Naive B cell (primary cell): ENCODE results near the gene NUP54. TPM values are rescaled to one million over a fixed set of nuclear protein-coding genes. Genes with fewer than 3 reads are reported as not detected.

Experiments used
- ATAC-seq, 2 donors: fragments of 150-1000 bp; cut with Tn5 transposase; 2 replicates each; pipeline ENCODE4 v1.10.0; 2021; ENCODE audit warnings: low read depth in 2 of 2, mild to moderate bottlenecking in 2 of 2, moderate library complexity in 2 of 2
- DNase-seq: peaks from one replicate; pipeline ENCODE4 v3.0.0; 2022
- H3K27ac Mint-ChIP-seq, 6 donors: one replicate each; pipeline ENCODE4 v1.8.0; 2020 to 2022; ENCODE audit warnings: mild to moderate bottlenecking in 6 of 6, mixed read lengths in 6 of 6, moderate library complexity in 5 of 6, inconsistent platforms in 2 of 6
- H3K27me3 Mint-ChIP-seq, 3 donors: one replicate each; pipeline ENCODE4 v1.8.0; 2021 to 2022; ENCODE audit warnings: mixed read lengths in 3 of 3, mild to moderate bottlenecking in 1 of 3
- H3K36me3 Mint-ChIP-seq, 2 donors: one replicate each; pipeline ENCODE4 v1.8.0; 2020 to 2022; ENCODE audit warnings: mixed read lengths in 2 of 2, inconsistent platforms in 1 of 2, mild to moderate bottlenecking in 1 of 2
- H3K4me1 Mint-ChIP-seq, 3 donors: one replicate each; pipeline ENCODE4 v1.8.0; 2020 to 2022; ENCODE audit warnings: mixed read lengths in 3 of 3, inconsistent platforms in 1 of 3, mild to moderate bottlenecking in 1 of 3, moderate library complexity in 1 of 3
- H3K4me3 Mint-ChIP-seq, 8 donors: one replicate each; pipeline ENCODE4 v1.8.0; 2020 to 2022; ENCODE audit warnings: mild to moderate bottlenecking in 8 of 8, mixed read lengths in 8 of 8, moderate library complexity in 8 of 8, inconsistent platforms in 2 of 8
- H3K9me3 Mint-ChIP-seq, 7 donors: one replicate each; pipeline ENCODE4 v1.8.0; 2020 to 2022; ENCODE audit warnings: mixed read lengths in 7 of 7, mild to moderate bottlenecking in 5 of 7, inconsistent platforms in 2 of 7, moderate library complexity in 1 of 7
- polyA plus RNA-seq, 6 donors: library from polyadenylated mRNA; unstranded; fragments of 300-500 nt; fragmentation: Illumina TruSeq; gene quantifications; one replicate each; pipeline ENCODE4 v1.2.3, GENCODE V29; 2021; ENCODE audit warnings: low read depth in 6 of 6

NUP54 gene
- 10 to 100 TPM; 23.9 to 43.5 (median 37.3) TPM for polyA plus RNA-seq

DNA sequence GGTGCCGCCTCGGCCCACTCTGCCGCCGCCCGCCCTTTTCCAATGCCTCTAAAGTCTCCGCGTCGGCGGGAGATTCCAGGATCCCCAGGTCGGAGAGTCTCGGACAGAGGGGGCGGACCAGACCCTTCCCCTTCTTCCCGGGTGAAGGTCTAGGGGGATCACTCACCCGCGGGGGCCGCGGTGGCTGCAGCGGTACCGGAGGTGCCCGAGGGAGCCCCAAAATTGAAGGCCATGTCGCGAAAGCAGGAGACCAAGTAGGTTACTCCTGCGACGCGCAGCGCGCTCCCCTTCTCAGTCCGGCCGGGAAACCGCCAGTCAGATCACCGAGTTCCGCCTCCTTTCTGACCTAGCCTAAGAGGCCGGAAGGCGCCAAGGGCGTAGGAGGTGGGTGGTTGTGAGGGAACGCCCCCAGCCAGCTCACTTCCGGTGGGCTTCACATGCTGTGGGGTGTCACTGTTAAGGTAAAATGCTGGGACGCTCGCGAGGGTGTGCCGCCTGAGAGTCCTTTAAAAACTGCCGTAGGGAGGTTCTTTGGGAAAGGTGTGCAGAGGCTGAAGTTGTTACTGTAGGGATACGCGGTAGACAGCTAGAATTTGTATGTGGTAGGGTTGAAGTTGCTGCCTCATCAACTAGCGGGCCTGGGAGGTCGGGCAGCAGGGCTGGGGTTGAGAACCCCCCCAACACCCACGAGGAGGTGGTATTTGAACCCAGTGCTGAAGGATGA lies at the start of gene NUP54:
NUP54 (minus strand) TSS at position 256 of the 724 bp plus-strand sequence; CDS start at position 233, 23 bp downstream.
- Mint-ChIP-seq H3K36me3 (no peaks in the 10 kb centered on the region), H3K9me3 (no peaks in the 10 kb centered on the region), H3K4me1 (peaks cover 6 to 41% (median 20%) of the 10 kb centered on the region in 3 donors), H3K27me3 (no peaks in the 10 kb centered on the region), H3K27ac (peak within 1 kb of the TSS; percentile 93 to 99 (median 96)), H3K4me3 (peak within 1 kb of the TSS; percentile 91 to 100 (median 99))
- ATAC-seq = peak; percentile 97 to 98
- DNase-seq = peak; percentile 90

GRCh38 chr4:76197031-76197743 lies 49.0 kb upstream of the NUP54 start:
- H3K36me3 Mint-ChIP-seq = peaks cover 24 to 30% of the 10 kb centered on the region in 2 donors
- H3K4me3 Mint-ChIP-seq = peak overlapping the region in 4 of 8 donors; percentile 5 to 67 (median 42)
- H3K9me3 Mint-ChIP-seq = peaks cover 0 to 7% (median 0%) of the 10 kb centered on the region in 7 donors
- DNase-seq = no peak
- no peaks in the 10 kb centered on the region for H3K27me3 Mint-ChIP-seq
- ATAC-seq = no peak
- peaks cover 38 to 58% (median 48%) of the 10 kb centered on the region in 3 donors for H3K4me1 Mint-ChIP-seq
- H3K27ac Mint-ChIP-seq = peak overlapping the region; percentile 7 to 93 (median 74)

- Mint-ChIP-seq H3K27me3 (no peaks in the 10 kb centered on the region), H3K36me3 (peaks cover 28 to 38% of the 10 kb centered on the region in 2 donors), H3K4me3 (peak overlapping the region in 3 of 8 donors; percentile 51 to 65 (median 60)), H3K4me1 (peaks cover 38 to 58% (median 48%) of the 10 kb centered on the region in 3 donors), H3K9me3 (peaks cover 0 to 11% (median 0%) of the 10 kb centered on the region in 7 donors), H3K27ac (peak overlapping the region in 4 of 6 donors; percentile 7 to 80 (median 42))
- DNase-seq (no peak), ATAC-seq (no peak)
Measured at GRCh38 chr4:76196376-76196775, 48.2 kb upstream of the NUP54 start.

DNA sequence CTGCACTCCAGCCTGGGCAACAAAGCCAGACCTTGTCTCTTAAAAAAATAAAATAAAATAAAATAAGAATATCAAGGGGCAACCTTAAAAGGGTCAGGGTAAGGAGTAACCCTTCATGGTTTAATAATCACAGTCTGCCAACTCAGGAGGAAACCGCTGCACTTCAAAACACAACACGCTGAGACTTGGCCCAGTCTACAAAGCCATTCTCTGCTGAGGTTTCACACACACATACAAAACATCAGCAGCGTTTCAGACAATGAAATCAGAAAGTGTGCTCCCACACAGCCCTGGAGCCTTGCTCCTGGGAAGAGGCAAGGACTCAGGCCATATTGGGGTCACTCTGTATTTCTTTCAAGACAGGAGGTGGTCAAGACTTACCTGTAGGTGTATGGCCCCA lies 47.1 kb upstream of the NUP54 start:
- no peak for DNase-seq
- peaks cover 28 to 41% of the 10 kb centered on the region in 2 donors for H3K36me3 Mint-ChIP-seq
- H3K4me3 Mint-ChIP-seq = peak overlapping the region in 1 of 8 donors; percentile 29
- H3K4me1 Mint-ChIP-seq = peaks cover 31 to 50% (median 39%) of the 10 kb centered on the region in 3 donors
- ATAC-seq = no peak
- H3K9me3 Mint-ChIP-seq = peaks cover 0 to 11% (median 0%) of the 10 kb centered on the region in 7 donors
- H3K27me3 Mint-ChIP-seq = no peaks in the 10 kb centered on the region
- H3K27ac Mint-ChIP-seq = no peak overlapping the region

- H3K27me3 Mint-ChIP-seq = no peaks in the 10 kb centered on the region
- ATAC-seq = no peak
- H3K4me1 Mint-ChIP-seq = peaks cover 24 to 40% (median 30%) of the 10 kb centered on the region in 3 donors
- H3K36me3 Mint-ChIP-seq = peaks cover 28 to 41% of the 10 kb centered on the region in 2 donors
- no peak for DNase-seq
- no peak overlapping the region for H3K4me3 Mint-ChIP-seq
- H3K9me3 Mint-ChIP-seq = peaks cover 0 to 11% (median 0%) of the 10 kb centered on the region in 7 donors
- peak overlapping the region in 3 of 6 donors; percentile 16 to 64 (median 35) for H3K27ac Mint-ChIP-seq
Measured at GRCh38 chr4:76194325-76194724, 46.1 kb upstream of the NUP54 start.

DNA sequence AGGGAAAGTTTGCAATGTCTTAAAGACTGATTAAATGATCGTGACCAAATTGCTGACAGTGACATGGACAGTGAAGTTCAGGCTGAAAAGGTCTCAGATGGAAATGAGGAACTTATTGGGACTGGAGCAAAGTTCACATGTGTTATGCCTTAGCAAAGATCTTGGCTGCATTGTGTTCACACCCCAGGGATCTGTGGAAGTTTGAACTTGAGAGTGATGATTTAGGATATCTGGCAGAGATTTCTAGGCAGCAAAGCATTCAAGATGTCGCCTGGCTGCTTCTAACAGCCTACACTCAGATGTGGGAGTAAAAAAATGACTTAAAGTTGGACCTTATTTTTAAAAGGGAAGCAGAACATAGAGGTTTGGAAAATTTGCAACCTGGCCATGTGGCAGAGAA lies 44.0 kb upstream of the NUP54 start:
- peak overlapping the region in 1 of 6 donors; percentile 15 for H3K27ac Mint-ChIP-seq
- peaks cover 10 to 21% (median 12%) of the 10 kb centered on the region in 3 donors for H3K4me1 Mint-ChIP-seq
- no peaks in the 10 kb centered on the region for H3K27me3 Mint-ChIP-seq
- peaks cover 0 to 11% (median 0%) of the 10 kb centered on the region in 7 donors for H3K9me3 Mint-ChIP-seq
- H3K36me3 Mint-ChIP-seq = peaks cover 28 to 41% of the 10 kb centered on the region in 2 donors
- ATAC-seq (no peak), DNase-seq (no peak)
- H3K4me3 Mint-ChIP-seq = no peak overlapping the region

DNA sequence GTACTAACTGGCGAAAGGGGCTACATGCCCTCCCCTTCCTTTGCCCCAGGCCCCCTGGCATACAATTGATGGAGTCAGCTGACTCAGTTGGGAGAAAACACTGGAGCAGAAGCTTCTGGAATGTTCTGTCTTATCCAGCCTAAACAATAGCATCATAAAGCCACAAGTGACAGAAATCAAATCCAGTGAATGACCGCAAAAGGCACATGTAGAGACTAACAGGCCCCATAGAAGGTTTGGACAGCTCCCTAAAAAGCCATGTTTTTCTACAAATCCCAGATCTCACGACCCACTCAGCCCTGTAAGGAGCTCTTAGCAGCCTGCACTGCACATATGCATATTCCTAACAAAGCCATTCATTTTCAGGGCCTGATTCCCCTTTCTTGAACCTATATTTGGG lies 40.4 kb upstream of the NUP54 start:
- peaks cover 0 to 1% (median 0%) of the 10 kb centered on the region in 3 donors for H3K4me1 Mint-ChIP-seq

GRCh38 chr4:76188149-76188548 lies 40.0 kb upstream of the NUP54 start:
- H3K27me3 Mint-ChIP-seq = no peaks in the 10 kb centered on the region
- DNase-seq = no peak
- peaks cover 0 to 11% (median 0%) of the 10 kb centered on the region in 7 donors for H3K9me3 Mint-ChIP-seq
- peaks cover 0 to 1% (median 0%) of the 10 kb centered on the region in 3 donors for H3K4me1 Mint-ChIP-seq
- no peak overlapping the region for H3K4me3 Mint-ChIP-seq
- no peak for ATAC-seq
- H3K36me3 Mint-ChIP-seq = peaks cover 11 to 21% of the 10 kb centered on the region in 2 donors
- H3K27ac Mint-ChIP-seq = peak overlapping the region in 1 of 6 donors; percentile 70

More for the DNA sequence above, 40.4 kb upstream of the NUP54 start:
- DNase-seq = no peak
- Mint-ChIP-seq H3K27me3 (no peaks in the 10 kb centered on the region), H3K36me3 (peaks cover 15 to 26% of the 10 kb centered on the region in 2 donors), H3K4me3 (no peak overlapping the region), H3K27ac (peak overlapping the region in 1 of 6 donors; percentile 70), H3K9me3 (peaks cover 0 to 11% (median 0%) of the 10 kb centered on the region in 7 donors)
- ATAC-seq = no peak

DNA sequence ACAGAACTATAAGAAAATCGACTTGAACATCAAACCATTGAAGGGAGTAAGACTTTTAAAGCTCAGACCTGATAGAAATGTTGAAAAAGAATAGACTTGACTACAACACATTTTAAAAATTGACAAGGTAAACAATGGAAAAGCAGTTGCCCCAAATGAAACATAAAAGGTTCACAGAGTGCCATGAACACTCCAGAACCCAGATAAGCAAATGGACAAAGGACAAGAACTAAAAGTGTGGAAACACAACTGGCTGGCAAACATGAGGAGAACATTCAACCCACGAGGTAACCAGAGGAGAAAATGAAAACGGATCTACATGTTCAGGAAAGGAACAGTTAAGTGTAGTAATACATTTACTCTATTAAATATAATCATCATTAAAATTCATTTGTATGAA lies 39.0 kb upstream of the NUP54 start:
- Mint-ChIP-seq H3K4me1 (no peaks in the 10 kb centered on the region), H3K27me3 (no peaks in the 10 kb centered on the region), H3K27ac (peak overlapping the region in 1 of 6 donors; percentile 28), H3K36me3 (peaks cover 4 to 12% of the 10 kb centered on the region in 2 donors), H3K9me3 (peaks cover 0 to 4% (median 0%) of the 10 kb centered on the region in 7 donors), H3K4me3 (no peak overlapping the region)
- DNase-seq = no peak
- no peak for ATAC-seq

- H3K27me3 Mint-ChIP-seq = no peaks in the 10 kb centered on the region
- DNase-seq (no peak), ATAC-seq (no peak)
- no peak overlapping the region for H3K4me3 Mint-ChIP-seq
- peaks cover 0 to 2% (median 0%) of the 10 kb centered on the region in 3 donors for H3K4me1 Mint-ChIP-seq
- no peaks in the 10 kb centered on the region for H3K9me3 Mint-ChIP-seq
- H3K27ac Mint-ChIP-seq = no peak overlapping the region
- H3K36me3 Mint-ChIP-seq = no peaks in the 10 kb centered on the region
Measured at GRCh38 chr4:76182463-76182862, 34.3 kb upstream of the NUP54 start.

DNA sequence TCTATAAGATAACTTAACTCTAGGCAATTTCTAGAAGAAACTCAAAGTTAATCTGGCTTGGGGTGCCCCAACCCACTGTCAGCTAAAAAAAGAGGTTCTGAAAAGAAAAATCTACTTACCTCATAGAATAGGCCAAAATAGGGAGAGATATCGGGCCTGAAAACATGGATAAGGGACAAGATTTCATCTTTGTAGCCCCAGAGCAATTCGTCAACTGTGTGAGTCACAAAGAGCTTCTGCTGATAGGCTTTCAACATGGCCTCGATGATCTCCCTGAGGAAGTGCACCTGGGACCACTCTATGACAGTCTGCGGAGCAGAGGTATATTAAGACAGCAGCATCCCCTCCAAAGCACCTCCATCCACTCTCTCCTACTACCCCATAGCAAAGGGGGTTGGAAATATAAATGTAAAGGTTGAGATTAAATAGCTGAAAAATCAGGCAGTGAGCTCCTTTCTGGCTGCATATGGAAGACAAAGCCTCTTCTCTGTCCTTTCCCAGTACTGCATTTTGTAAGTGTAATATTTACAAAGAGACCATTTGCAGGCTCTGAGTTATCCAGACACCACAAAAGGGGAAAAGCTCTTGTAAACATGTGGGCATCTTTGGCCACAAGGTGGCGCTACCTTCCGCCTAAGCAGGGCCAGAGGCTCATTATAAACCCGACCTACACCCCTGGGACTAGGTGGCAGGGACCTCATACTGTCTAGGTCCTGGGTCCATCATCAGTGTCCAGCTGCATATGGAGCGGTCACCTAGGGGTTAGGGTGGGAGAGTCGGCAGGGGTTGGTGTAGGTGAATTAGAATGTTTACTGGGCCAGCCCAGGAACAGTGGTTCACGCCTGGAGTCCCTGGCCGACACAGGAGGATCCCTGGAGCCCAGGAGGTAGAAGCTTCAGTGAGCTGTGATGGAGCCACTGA lies 31.5 kb upstream of the NUP54 start:
- Mint-ChIP-seq H3K9me3 (no peaks in the 10 kb centered on the region), H3K4me1 (peaks cover 0 to 4% (median 0%) of the 10 kb centered on the region in 3 donors), H3K4me3 (no peak overlapping the region), H3K27me3 (no peaks in the 10 kb centered on the region), H3K27ac (peak overlapping the region in 2 of 6 donors; percentile 2 to 11), H3K36me3 (peaks cover 7 to 9% of the 10 kb centered on the region in 2 donors)
- ATAC-seq = peak; percentile 80 to 95
- DNase-seq = peak; percentile 66

DNA sequence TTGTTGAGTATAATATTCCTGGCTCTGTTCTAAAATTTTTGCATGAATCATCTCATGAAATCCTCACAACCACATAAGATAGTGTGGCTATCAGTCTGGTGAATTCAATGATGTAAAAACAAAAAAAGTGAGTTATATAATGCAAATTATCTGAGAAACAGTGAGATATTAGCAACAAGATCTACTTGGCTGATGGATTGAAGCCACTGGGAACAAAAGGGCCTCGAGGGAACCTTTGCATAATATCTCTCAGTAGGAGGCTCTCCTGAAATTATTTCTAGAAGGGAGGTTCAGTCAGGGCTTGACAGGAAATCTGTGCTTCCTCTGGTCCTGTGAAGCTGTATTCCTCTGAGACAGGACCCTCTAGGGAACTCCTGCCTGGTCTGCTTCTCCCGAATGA lies 30.1 kb upstream of the NUP54 start:
- H3K4me3 Mint-ChIP-seq = no peak overlapping the region
- no peaks in the 10 kb centered on the region for H3K9me3 Mint-ChIP-seq
- no peaks in the 10 kb centered on the region for H3K27me3 Mint-ChIP-seq
- no peak for ATAC-seq
- peaks cover 16 to 19% of the 10 kb centered on the region in 2 donors for H3K36me3 Mint-ChIP-seq
- no peak for DNase-seq
- no peak overlapping the region for H3K27ac Mint-ChIP-seq
- peaks cover 0 to 4% (median 0%) of the 10 kb centered on the region in 3 donors for H3K4me1 Mint-ChIP-seq
